ENCODE data around the gene AS3MT.

GRCh38 chr10:102946992-102947391, 77.7 kb downstream of the AS3MT start:
- no peak for TF ChIP-seq CTCF (conservative IDR thresholded peaks at IDR 0.05; ENCODE audit: low read depth, low read length)
- no peak for TF ChIP-seq EZH2 (IDR thresholded peaks at IDR 0.05; ENCODE audit: borderline replicate concordance, low read depth, low read length, poor library complexity, severe bottlenecking)

Data from A673 (cell line).